HepG2 (cell line): ENCODE results near the gene ETF1. TPM values are rescaled to one million over a fixed set of nuclear protein-coding genes. Genes with fewer than 3 reads are reported as not detected.
A peak's percentile ranks its signal among the peaks of the same experiment; 100 is the strongest.

Source experiments
- ARNTL ChIP-seq: sonication (generic); formaldehyde crosslinking; IDR thresholded peaks from 2 replicates; pipeline ENCODE4 v1.4.0; 2020; ENCODE audit warnings: mild to moderate bottlenecking, missing genetic modification reagents
- CHD2 ChIP-seq: IDR thresholded peaks from 2 replicates; pipeline ENCODE4 v1.6.1; 2011; ENCODE audit warnings: low read depth, low read length, improper control_type of control experiment
- EED ChIP-seq: sonication (generic); formaldehyde crosslinking; IDR thresholded peaks from 2 replicates; pipeline ENCODE4 v1.5.0; 2020; ENCODE audit warnings: mild to moderate bottlenecking, missing genetic modification reagents
- JARID2 ChIP-seq: sonication (generic); formaldehyde crosslinking; IDR thresholded peaks from 2 replicates; pipeline ENCODE4 v1.8.1; 2023; ENCODE audit warnings: missing genetic modification reagents, inconsistent platforms; ENCODE audit not compliant: insufficient replicate concordance
- SALL1 ChIP-seq: sonication (generic); formaldehyde crosslinking; IDR thresholded peaks from 2 replicates; pipeline ENCODE4 v1.8.0; 2022; ENCODE audit warnings: mild to moderate bottlenecking, missing genetic modification reagents
- SALL2 ChIP-seq: sonication (generic); formaldehyde crosslinking; IDR thresholded peaks from 2 replicates; pipeline ENCODE4 v1.8.1; 2023; ENCODE audit warnings: mild to moderate bottlenecking, missing genetic modification reagents, inconsistent platforms
- SP1 ChIP-seq, 2 experiments: fragments of 450-650 bp in 1 of 2; sonication (generic) in 1 of 2; formaldehyde crosslinking in 1 of 2; IDR thresholded peaks; 2 replicates each; pipeline versions ENCODE4 v1.4.0 to v1.6.1; 2016 to 2020; ENCODE audit warnings: missing genetic modification reagents in 1 of 2
- ZNF296 ChIP-seq: sonication (generic); formaldehyde crosslinking; conservative IDR thresholded peaks from 2 replicates; pipeline ENCODE4 v1.5.0; 2020; ENCODE audit warnings: mild to moderate bottlenecking, missing genetic modification reagents
- ZNF572 ChIP-seq: sonication (generic); formaldehyde crosslinking; IDR thresholded peaks from 2 replicates; pipeline ENCODE4 v1.5.1; 2020; ENCODE audit warnings: mild to moderate bottlenecking, missing genetic modification reagents
- ZSCAN22 ChIP-seq: sonication (generic); formaldehyde crosslinking; IDR thresholded peaks from 2 replicates; pipeline ENCODE4 v1.4.0; 2020; ENCODE audit warnings: mild to moderate bottlenecking, missing genetic modification reagents
- polyA plus RNA-seq, 8 experiments: library from polyadenylated mRNA; depleted of rRNA in 3 of 8; stranded (reverse) in 7 of 8; unstranded in 1 of 8; fragments of >200 nt; fragmentation: Illumina TruSeq in 4 of 8; extraction: Trizol in 4 of 8; gene quantifications; 2 replicates each; pipeline versions ENCODE4 v1.2.1 to v1.2.3, GENCODE V29; 2011 to 2016; ENCODE audit warnings: low read depth in 4 of 8, missing spikeins in 1 of 8, mixed read lengths in 1 of 8; ENCODE audit not compliant: insufficient read depth in 1 of 8
- total RNA-seq, 5 experiments: library from RNA; depleted of rRNA; stranded (reverse); fragments of >200 nt; fragmentation: Illumina TruSeq; extraction: Trizol; gene quantifications; 2 replicates each; pipeline ENCODE4 v1.2.3, GENCODE V29; 2016; ENCODE audit warnings: low read depth in 1 of 5
- TF ChIP-seq, protein P1 (sequence below): sonication (generic); formaldehyde crosslinking; conservative IDR thresholded peaks from 2 replicates; pipeline ENCODE4 v1.4.0; 2020; ENCODE audit warnings: missing genetic modification reagents
- TF ChIP-seq, protein P2 (sequence below): fragments of 450-650 bp; IDR thresholded peaks from 2 replicates; pipeline ENCODE4 v1.6.1; 2016
- TF ChIP-seq, protein P3 (sequence below): sonication (generic); formaldehyde crosslinking; IDR thresholded peaks from one replicate; pipeline ENCODE4 v1.5.1; 2020; ENCODE audit warnings: mild to moderate bottlenecking, missing genetic modification reagents; ENCODE audit errors: not compliant biosample characterization
- TF ChIP-seq, protein P4 (sequence below), 2 experiments: sonication (generic) in 1 of 2; formaldehyde crosslinking in 1 of 2; IDR thresholded peaks; 2 replicates each; pipeline versions ENCODE4 v1.5.1 to v1.6.1; 2011 to 2020; ENCODE audit warnings: borderline replicate concordance in 1 of 2, low read depth in 1 of 2, low read length in 1 of 2, mild to moderate bottlenecking in 1 of 2, missing genetic modification reagents in 1 of 2, moderate library complexity in 1 of 2

ETF1 gene
- total and polyA plus RNA-seq, 2 of the 13 experiments (the other 11 are each of a cell fraction or from before 2014, with no cell fraction given), result 52.1 to 184 TPM

DNA sequence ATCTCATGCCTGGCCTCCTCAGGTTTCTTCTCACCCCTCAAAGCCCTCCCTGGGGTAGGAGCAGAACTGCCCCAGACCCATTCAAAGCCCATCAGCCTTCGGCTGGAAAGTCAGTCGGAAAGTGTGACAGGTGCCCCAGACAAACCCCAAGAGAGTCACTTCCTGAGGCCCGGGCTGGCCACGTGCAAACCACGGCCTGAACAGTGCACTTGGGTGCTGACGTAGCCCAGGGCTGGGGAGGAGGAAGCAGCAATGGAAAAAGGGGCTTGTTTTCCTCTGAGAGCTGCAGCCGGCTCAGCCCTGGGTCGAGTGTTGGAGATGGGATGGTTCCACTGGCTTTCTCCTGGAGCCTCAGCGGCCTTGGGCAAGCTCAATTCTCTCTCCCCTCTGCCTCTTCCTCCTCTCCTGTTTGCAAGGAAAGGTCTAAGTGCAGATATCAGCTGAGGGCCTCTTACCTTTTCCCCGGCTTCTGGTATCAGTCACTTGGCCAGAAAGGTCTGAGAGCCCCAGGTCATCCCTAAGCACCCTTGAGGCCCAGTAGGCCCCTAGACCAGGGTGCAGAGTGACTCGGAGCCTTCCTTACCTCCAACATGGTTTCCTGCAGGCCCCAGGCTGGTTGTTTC, 83.6 kb downstream of the ETF1 start (continued):
- TF ChIP-seq, protein P1, sequence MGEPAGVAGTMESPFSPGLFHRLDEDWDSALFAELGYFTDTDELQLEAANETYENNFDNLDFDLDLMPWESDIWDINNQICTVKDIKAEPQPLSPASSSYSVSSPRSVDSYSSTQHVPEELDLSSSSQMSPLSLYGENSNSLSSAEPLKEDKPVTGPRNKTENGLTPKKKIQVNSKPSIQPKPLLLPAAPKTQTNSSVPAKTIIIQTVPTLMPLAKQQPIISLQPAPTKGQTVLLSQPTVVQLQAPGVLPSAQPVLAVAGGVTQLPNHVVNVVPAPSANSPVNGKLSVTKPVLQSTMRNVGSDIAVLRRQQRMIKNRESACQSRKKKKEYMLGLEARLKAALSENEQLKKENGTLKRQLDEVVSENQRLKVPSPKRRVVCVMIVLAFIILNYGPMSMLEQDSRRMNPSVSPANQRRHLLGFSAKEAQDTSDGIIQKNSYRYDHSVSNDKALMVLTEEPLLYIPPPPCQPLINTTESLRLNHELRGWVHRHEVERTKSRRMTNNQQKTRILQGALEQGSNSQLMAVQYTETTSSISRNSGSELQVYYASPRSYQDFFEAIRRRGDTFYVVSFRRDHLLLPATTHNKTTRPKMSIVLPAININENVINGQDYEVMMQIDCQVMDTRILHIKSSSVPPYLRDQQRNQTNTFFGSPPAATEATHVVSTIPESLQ (CRISPR knock-in tag), result no peak
- TF ChIP-seq SALL1 (CRISPR knock-in tag), result peak; percentile 95
- peak; percentile 61; the same call in 1 of the 2 replicates for TF ChIP-seq ZNF296 (CRISPR knock-in tag)
- TF ChIP-seq JARID2 (CRISPR knock-in tag), result no peak
- TF ChIP-seq, protein P2, sequence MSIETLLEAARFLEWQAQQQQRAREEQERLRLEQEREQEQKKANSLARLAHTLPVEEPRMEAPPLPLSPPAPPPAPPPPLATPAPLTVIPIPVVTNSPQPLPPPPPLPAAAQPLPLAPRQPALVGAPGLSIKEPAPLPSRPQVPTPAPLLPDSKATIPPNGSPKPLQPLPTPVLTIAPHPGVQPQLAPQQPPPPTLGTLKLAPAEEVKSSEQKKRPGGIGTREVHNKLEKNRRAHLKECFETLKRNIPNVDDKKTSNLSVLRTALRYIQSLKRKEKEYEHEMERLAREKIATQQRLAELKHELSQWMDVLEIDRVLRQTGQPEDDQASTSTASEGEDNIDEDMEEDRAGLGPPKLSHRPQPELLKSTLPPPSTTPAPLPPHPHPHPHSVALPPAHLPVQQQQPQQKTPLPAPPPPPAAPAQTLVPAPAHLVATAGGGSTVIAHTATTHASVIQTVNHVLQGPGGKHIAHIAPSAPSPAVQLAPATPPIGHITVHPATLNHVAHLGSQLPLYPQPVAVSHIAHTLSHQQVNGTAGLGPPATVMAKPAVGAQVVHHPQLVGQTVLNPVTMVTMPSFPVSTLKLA, result no peak
- peak; percentile 79; the same call in 1 of the 2 replicates for TF ChIP-seq EED (CRISPR knock-in tag)
- TF ChIP-seq SALL2, result peak; percentile 73; the same call in 1 of the 2 replicates
- TF ChIP-seq ZSCAN22 (CRISPR knock-in tag), result no peak
- TF ChIP-seq, protein P3, sequence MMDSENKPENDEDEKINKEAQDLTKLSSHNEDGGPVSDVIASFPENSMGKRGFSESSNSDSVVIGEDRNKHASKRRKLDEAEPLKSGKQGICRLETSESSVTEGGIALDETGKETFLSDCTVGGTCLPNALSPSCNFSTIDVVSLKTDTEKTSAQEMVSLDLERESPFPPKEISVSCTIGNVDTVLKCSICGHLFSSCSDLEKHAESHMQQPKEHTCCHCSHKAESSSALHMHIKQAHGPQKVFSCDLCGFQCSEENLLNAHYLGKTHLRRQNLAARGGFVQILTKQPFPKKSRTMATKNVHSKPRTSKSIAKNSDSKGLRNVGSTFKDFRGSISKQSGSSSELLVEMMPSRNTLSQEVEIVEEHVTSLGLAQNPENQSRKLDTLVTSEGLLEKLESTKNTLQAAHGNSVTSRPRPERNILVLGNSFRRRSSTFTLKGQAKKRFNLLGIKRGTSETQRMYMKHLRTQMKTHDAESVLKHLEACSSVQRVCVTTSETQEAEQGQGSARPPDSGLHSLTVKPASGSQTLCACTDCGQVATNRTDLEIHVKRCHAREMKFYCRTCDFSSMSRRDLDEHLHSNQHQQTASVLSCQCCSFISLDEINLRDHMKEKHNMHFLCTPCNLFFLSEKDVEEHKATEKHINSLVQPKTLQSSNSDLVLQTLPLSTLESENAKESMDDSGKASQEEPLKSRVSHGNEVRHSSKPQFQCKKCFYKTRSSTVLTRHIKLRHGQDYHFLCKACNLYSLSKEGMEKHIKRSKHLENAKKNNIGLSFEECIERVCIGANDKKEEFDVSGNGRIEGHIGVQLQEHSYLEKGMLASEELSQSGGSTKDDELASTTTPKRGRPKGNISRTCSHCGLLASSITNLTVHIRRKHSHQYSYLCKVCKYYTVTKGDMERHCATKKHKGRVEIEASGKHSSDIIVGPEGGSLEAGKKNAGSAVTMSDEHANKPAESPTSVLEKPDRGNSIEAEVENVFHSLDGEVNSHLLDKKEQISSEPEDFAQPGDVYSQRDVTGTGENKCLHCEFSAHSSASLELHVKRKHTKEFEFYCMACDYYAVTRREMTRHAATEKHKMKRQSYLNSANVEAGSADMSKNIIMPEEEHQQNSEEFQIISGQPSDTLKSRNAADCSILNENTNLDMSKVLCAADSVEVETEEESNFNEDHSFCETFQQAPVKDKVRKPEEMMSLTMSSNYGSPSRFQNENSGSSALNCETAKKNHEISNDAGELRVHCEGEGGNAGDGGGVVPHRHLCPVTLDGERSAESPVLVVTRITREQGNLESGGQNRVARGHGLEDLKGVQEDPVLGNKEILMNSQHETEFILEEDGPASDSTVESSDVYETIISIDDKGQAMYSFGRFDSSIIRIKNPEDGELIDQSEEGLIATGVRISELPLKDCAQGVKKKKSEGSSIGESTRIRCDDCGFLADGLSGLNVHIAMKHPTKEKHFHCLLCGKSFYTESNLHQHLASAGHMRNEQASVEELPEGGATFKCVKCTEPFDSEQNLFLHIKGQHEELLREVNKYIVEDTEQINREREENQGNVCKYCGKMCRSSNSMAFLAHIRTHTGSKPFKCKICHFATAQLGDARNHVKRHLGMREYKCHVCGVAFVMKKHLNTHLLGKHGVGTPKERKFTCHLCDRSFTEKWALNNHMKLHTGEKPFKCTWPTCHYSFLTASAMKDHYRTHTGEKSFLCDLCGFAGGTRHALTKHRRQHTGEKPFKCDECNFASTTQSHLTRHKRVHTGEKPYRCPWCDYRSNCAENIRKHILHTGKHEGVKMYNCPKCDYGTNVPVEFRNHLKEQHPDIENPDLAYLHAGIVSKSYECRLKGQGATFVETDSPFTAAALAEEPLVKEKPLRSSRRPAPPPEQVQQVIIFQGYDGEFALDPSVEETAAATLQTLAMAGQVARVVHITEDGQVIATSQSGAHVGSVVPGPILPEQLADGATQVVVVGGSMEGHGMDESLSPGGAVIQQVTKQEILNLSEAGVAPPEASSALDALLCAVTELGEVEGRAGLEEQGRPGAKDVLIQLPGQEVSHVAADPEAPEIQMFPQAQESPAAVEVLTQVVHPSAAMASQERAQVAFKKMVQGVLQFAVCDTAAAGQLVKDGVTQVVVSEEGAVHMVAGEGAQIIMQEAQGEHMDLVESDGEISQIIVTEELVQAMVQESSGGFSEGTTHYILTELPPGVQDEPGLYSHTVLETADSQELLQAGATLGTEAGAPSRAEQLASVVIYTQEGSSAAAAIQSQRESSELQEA (CRISPR knock-in tag), result peak; percentile 43
- no peak for TF ChIP-seq SP1 (IDR thresholded peaks at IDR 0.05)
- no peak for TF ChIP-seq SP1 (CRISPR knock-in tag; IDR thresholded peaks at IDR 0.05)
- TF ChIP-seq ARNTL (CRISPR knock-in tag), result peak; percentile 76
- no peak for TF ChIP-seq CHD2
- TF ChIP-seq, protein P4, sequence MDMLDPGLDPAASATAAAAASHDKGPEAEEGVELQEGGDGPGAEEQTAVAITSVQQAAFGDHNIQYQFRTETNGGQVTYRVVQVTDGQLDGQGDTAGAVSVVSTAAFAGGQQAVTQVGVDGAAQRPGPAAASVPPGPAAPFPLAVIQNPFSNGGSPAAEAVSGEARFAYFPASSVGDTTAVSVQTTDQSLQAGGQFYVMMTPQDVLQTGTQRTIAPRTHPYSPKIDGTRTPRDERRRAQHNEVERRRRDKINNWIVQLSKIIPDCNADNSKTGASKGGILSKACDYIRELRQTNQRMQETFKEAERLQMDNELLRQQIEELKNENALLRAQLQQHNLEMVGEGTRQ (IDR thresholded peaks at IDR 0.05; ENCODE audit: low read depth, low read length), result no peak
- TF ChIP-seq, protein P4 (CRISPR knock-in tag; IDR thresholded peaks at IDR 0.05; ENCODE audit: borderline replicate concordance), result no peak; the same call in 1 of the 2 replicates
- no peak for TF ChIP-seq ZNF572 (CRISPR knock-in tag)
